Heart right ventricle (tissue), 16 donors: Measurements from ENCODE around the gene MMP24OS. TPM values are rescaled to one million over a fixed set of nuclear protein-coding genes. Genes with fewer than 3 reads are reported as not detected.

ENCODE experiments used
- ATAC-seq, 8 donors: fragments of 200-7000 bp; cut with Tn5 transposase; one replicate each; pipeline ENCODE4 v1.9.1; 2020; ENCODE audit warnings: mild to moderate bottlenecking in 8 of 8, moderate library complexity in 8 of 8, moderate number of reproducible peaks in 1 of 8
- DNase-seq, 2 donors: peaks; one replicate each; pipeline ENCODE4 v3.0.0-alpha.2; 2020
- H3K27ac ChIP-seq, 10 donors: fragments of 200-600 bp; sonication (generic) in 2 of 10; one replicate each; pipeline versions ENCODE4 v1.5.0 to v1.8.0; 2020 to 2022; ENCODE audit warnings: mild to moderate bottlenecking in 3 of 10
- H3K27me3 ChIP-seq, 7 donors: fragments of 200-600 bp; one replicate each; pipeline ENCODE4 v1.8.0; 2021 to 2022; ENCODE audit warnings: mild to moderate bottlenecking in 2 of 7
- H3K36me3 ChIP-seq, 9 donors: fragments of 200-600 bp; sonication (generic) in 1 of 9; one replicate each; pipeline versions ENCODE4 v1.5.0 to v1.8.0; 2020 to 2022; ENCODE audit warnings: mild to moderate bottlenecking in 2 of 9
- H3K4me1 ChIP-seq, 9 donors: fragments of 200-600 bp; sonication (generic) in 1 of 9; one replicate each; pipeline versions ENCODE4 v1.5.0 to v1.8.0; 2020 to 2022; ENCODE audit warnings: mild to moderate bottlenecking in 4 of 9
- H3K4me3 ChIP-seq, 10 donors: fragments of 200-600 bp; sonication (generic) in 2 of 10; one replicate each; pipeline versions ENCODE4 v1.5.0 to v1.8.0; 2020 to 2022; ENCODE audit warnings: mild to moderate bottlenecking in 7 of 10, moderate library complexity in 2 of 10
- H3K9me3 ChIP-seq, 11 donors: fragments of 200-600 bp in 10 of 11; sonication (generic) in 2 of 11; one replicate each; pipeline versions ENCODE4 v1.5.0 to v1.8.0; 2013 to 2022; ENCODE audit warnings: mild to moderate bottlenecking in 2 of 11, control low read depth in 1 of 11, moderate library complexity in 1 of 11
- CTCF ChIP-seq, 9 donors: fragments of 200-600 bp; sonication (generic) in 2 of 9; IDR thresholded peaks; one replicate each; pipeline versions ENCODE4 v1.5.0 to v1.8.0; 2021 to 2022; ENCODE audit warnings: antibody characterized with exemption in 9 of 9, mild to moderate bottlenecking in 5 of 9, moderate library complexity in 1 of 9
- WGBS, 2 donors: extraction: QIAGEN DNeasy Blood & Tissue Kit; methylation state at CpG; one replicate each; pipeline ENCODE4 v1.1.7; 2013; ENCODE audit warnings: inconsistent platforms in 1 of 2; 5-methylcytosine and 5-hydroxymethylcytosine counted together
- intact Hi-C, 10 donors: fragments of 100-400 bp; cut with DNase I; formaldehyde crosslinking; loops; one replicate each; pipeline versions ENCODE4 v1.11.1 to v1.14.2; 2022
- polyA plus RNA-seq, 2 donors: library from polyadenylated mRNA; stranded (reverse); fragments of 200-250 nt; gene quantifications; one replicate each; pipeline ENCODE4 v1.2.3, GENCODE V29; 2013
- total RNA-seq, 10 donors: library from RNA; stranded (reverse); fragmentation: NEBNext Ultra II Directional in 3 of 10; extraction: Animal tissue kit (Norgen Biotek cat#: 25700) in 3 of 10; gene quantifications; one replicate each; pipeline versions ENCODE4 v1.2.1 to v1.2.4, GENCODE V29; 2021 to 2023
- donor health status: Arrhythmogenic right ventricular cardiomyopathy.
- donor health status: ischemic (EF 13 %, LVEDD 7.1; RV severe dilation, severe dysfunction).
- donor health status: healthy with polysubstance abuse.
- donor health status: DM: no; HTN: yes; CAD: no.
- donor health status: DM: no; HTN: no; CAD: no.
- donor health status: ischemic (EF 25% LVEDD 6.9; RV normal size, moderate dysfunction).
- donor health status: ischemic (EF 25% LVEDD 5.7; RV mildly dilated, moderate dysfunction).
- donor health status: healthy.
- donor health status: DM: yes; HTN: yes; CAD: no.
- donor health status: Ischemic cardiomyopathy.
- donor health status: ischemic (EF 35%, LVEDD 5.7; RV mildly dilated, moderate dysfunction).
- donor health status: nonischemic (EF 11% LVEDD 7.7; RV severe dilation, severe dysfunction).
- donor health status: DM: yes; HTN: yes; CAD: no.
- donor health status: PGD.
- donor health status: ischemic (EF 29% LVEDD 5.4; RV normal size, mild dysfunction).
- donor health status: nonischemic (EF 23%, LVEDD 6.1; RV moderate dilation, normal function).

Gene MMP24OS
- total and polyA plus RNA-seq, 12 donors = 14.4 to 64.1 (median 46.1) TPM

DNA sequence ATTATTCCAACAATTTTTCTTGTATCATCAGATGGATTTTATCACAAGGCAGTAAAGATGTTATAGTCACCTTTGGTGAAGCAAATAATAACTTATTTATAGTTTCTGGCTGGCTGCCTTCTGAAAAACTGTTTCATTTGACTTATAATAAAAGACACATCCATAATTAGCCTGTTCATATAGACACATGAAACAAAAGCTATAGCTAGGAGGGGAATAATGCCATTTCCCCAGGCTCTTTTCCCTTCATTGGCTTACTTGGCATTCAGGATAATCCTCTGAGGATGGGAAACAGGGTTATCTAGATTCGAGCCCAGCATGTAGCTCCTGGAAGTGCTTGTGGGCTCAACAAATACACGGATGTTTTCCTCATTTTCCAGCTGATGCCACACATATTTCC, 33.9 kb downstream of the MMP24OS start:
- Histone ChIP-seq H3K27me3 (no peaks in the 10 kb centered on the region), H3K4me1 (peaks cover 0 to 4% (median 0%) of the 10 kb centered on the region in 9 donors), H3K27ac (no peak overlapping the region), H3K9me3 (no peaks in the 10 kb centered on the region), H3K4me3 (no peak overlapping the region), H3K36me3 (peaks cover 0 to 5% (median 0%) of the 10 kb centered on the region in 9 donors)
- no peak for TF ChIP-seq CTCF (IDR thresholded peaks at IDR 0.05)
- WGBS, 2 donors = 47 to 53% methylated on average over 2 of the region's 2 CpGs
- DNase-seq (no peak), ATAC-seq (no peak)
- intact Hi-C loops = no loop called here

GRCh38 chr20:35243317-35243716, 34.6 kb downstream of the MMP24OS start:
- 76 to 77% methylated on average over 2 of the region's 2 CpGs for WGBS, 2 donors

GRCh38 chr20:35240811-35241293, 37.1 kb downstream of the MMP24OS start:
- no peak overlapping the region for H3K27ac ChIP-seq
- H3K9me3 ChIP-seq = peaks cover 0 to 3% (median 0%) of the 10 kb centered on the region in 11 donors
- DNase-seq = no peak
- peaks cover 0 to 10% (median 0%) of the 10 kb centered on the region in 9 donors for H3K36me3 ChIP-seq
- peaks cover 0 to 8% (median 0%) of the 10 kb centered on the region in 9 donors for H3K4me1 ChIP-seq
- intact Hi-C loops = no loop called here
- no peak for TF ChIP-seq CTCF (IDR thresholded peaks at IDR 0.05)
- no peak overlapping the region for H3K4me3 ChIP-seq
- WGBS, 2 donors = 89 to 96% methylated on average over 2 of the region's 2 CpGs
- no peak for ATAC-seq
- H3K27me3 ChIP-seq = no peaks in the 10 kb centered on the region

More at GRCh38 chr20:35243317-35243716, 34.6 kb downstream of the MMP24OS start:
- Histone ChIP-seq H3K4me1 (peaks cover 0 to 8% (median 0%) of the 10 kb centered on the region in 9 donors), H3K36me3 (peaks cover 0 to 5% (median 0%) of the 10 kb centered on the region in 9 donors), H3K27me3 (no peaks in the 10 kb centered on the region), H3K9me3 (no peaks in the 10 kb centered on the region), H3K4me3 (no peak overlapping the region), H3K27ac (no peak overlapping the region)
- TF ChIP-seq CTCF (IDR thresholded peaks at IDR 0.05) = no peak
- ATAC-seq = no peak
- no peak for DNase-seq
- intact Hi-C loops = no loop called here

GRCh38 chr20:35240083-35240810, 37.7 kb downstream of the MMP24OS start:
- Histone ChIP-seq H3K27ac (no peak overlapping the region), H3K4me1 (peaks cover 0 to 8% (median 0%) of the 10 kb centered on the region in 9 donors), H3K9me3 (peaks cover 0 to 3% (median 0%) of the 10 kb centered on the region in 11 donors), H3K4me3 (no peak overlapping the region), H3K36me3 (peaks cover 0 to 16% (median 0%) of the 10 kb centered on the region in 9 donors), H3K27me3 (no peaks in the 10 kb centered on the region)
- WGBS, 2 donors = 63 to 71% methylated on average over 5 of the region's 5 CpGs
- ATAC-seq = no peak
- DNase-seq = no peak
- TF ChIP-seq CTCF (IDR thresholded peaks at IDR 0.05) = no peak
- intact Hi-C loops = no loop called here
